Measurements from ENCODE around the gene NOTCH4. TPM values are rescaled to one million over a fixed set of nuclear protein-coding genes. Genes with fewer than 3 reads are reported as not detected.
"Not testable (repeated sequence)": the region's sequence is repeated elsewhere in the genome, so short reads cannot be mapped to it uniquely, and the experiment has no call there.

NOTCH4 gene
- total RNA-seq, 1 experiment from 2014 or later = 4.9 TPM

- Histone ChIP-seq H3K9me3 (replicated peaks) (no peaks in the 10 kb centered on the region), H3K4me1 (no peaks in the 10 kb centered on the region), H3K36me3 (no peaks in the 10 kb centered on the region), H3K27ac (no peak overlapping the region), H3K4me3 (no peak overlapping the region), H3K27me3 (no peaks in the 10 kb centered on the region)
- no peak for DNase-seq
These were observed 15.6 kb upstream of the NOTCH4 start for GRCh38 chr6:32239462-32239861.

- H3K4me3 ChIP-seq = no peak overlapping the region
- H3K27me3 ChIP-seq = no peaks in the 10 kb centered on the region
- DNase-seq = peak; percentile 23 to 43
- no peaks in the 10 kb centered on the region for H3K4me1 ChIP-seq
- H3K9me3 ChIP-seq (replicated peaks) = no peaks in the 10 kb centered on the region
- H3K27ac ChIP-seq = no peak overlapping the region
- H3K36me3 ChIP-seq = no peaks in the 10 kb centered on the region
These were observed 11.1 kb upstream of the NOTCH4 start for GRCh38 chr6:32234934-32235333.

DNA sequence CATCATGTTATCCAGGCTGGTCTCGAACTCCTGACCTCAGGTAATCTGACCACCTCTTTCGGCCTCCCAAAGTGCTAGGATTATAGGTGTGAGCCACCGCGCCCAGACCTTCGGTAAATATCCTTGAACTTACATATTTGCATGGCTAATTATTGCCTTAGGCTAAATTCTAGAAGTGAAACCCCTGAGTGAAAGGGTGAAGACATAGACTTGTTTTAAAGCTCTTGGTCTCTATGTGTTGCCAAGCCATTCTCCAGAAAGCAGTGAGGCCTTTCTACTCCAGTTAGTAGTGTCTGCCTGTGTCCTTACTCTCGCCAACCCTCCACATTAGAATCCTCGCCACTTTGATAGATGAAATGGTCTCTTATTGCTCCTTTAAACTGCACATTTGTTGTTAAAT, 2.6 kb upstream of the NOTCH4 start:
- H3K27ac ChIP-seq = no peak overlapping the region
- H3K27me3 ChIP-seq = no peaks in the 10 kb centered on the region; the same call in 1 of the 2 replicates
- H3K4me1 ChIP-seq = no peaks in the 10 kb centered on the region
- no peaks in the 10 kb centered on the region for H3K36me3 ChIP-seq
- no peak for DNase-seq
- H3K4me3 ChIP-seq = no peak overlapping the region
- H3K9me3 ChIP-seq (replicated peaks) = no peaks in the 10 kb centered on the region

DNA sequence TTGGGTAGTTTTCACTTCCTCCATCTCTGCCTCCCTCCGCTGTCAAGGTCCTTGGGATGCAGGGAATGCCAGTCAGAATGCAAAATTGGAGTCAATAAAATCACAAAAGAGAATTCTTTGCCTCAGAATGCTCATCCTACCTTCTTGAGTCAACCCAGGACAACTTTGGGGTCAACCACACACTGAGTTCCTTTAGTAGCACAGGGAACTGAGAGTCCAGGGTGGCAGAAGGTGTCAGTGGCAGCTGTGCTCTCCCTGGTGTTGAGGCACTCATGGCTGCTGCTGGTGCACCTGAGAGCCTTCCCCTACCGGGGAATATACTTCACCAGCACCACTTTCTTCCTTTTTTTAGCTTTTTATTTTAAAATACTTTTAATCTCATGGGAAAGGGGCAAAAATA, 829 bp upstream of the NOTCH4 start:
- Histone ChIP-seq H3K27ac (no peak overlapping the region), H3K36me3 (no peaks in the 10 kb centered on the region), H3K9me3 (replicated peaks) (no peaks in the 10 kb centered on the region), H3K4me1 (no peaks in the 10 kb centered on the region), H3K27me3 (no peaks in the 10 kb centered on the region; the same call in 1 of the 2 replicates), H3K4me3 (no peak overlapping the region)
- DNase-seq = no peak

- H3K4me1 ChIP-seq = no peaks in the 10 kb centered on the region
- no peaks in the 10 kb centered on the region for H3K9me3 ChIP-seq (replicated peaks)
- H3K4me3 ChIP-seq = no peak overlapping the region
- H3K36me3 ChIP-seq = no peaks in the 10 kb centered on the region
- no peak overlapping the region for H3K27ac ChIP-seq
- no peak for DNase-seq
- H3K27me3 ChIP-seq = peaks cover 5% of the 10 kb centered on the region
These were observed 1.3 kb downstream of the NOTCH4 start for GRCh38 chr6:32222333-32223230.

- H3K27ac ChIP-seq = no peak overlapping the region
- no peaks in the 10 kb centered on the region for H3K4me1 ChIP-seq
- peaks cover 5% of the 10 kb centered on the region for H3K27me3 ChIP-seq
- DNase-seq = no peak
- no peaks in the 10 kb centered on the region for H3K36me3 ChIP-seq
- no peak overlapping the region for H3K4me3 ChIP-seq
- H3K9me3 ChIP-seq (replicated peaks) = no peaks in the 10 kb centered on the region
These were observed 3.8 kb downstream of the NOTCH4 start for GRCh38 chr6:32220021-32220420.

- no peaks in the 10 kb centered on the region for H3K9me3 ChIP-seq (replicated peaks)
- H3K4me1 ChIP-seq = no peaks in the 10 kb centered on the region
These were observed 5.7 kb downstream of the NOTCH4 start for GRCh38 chr6:32218167-32218566.

DNA sequence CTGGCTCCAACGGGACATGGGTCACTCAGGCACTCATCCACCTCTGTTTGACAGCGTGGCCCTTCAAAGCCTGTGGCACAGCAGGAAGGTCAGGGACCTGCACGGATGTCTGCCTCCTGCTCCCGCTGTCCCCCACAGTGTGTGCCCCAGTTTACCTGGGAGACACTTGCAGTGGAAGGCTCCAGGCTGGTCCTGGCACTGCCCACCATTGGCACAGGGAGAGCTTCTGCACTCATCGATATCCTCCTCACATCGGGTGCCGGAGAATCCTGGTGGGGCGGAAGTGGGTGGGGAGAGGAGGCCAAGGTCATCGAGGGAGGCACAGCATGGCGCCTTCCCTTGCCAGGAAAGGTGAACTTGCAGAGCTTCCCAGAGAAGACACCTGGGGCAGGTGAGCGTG, 6.9 kb downstream of the NOTCH4 start:
- no peak overlapping the region for H3K4me3 ChIP-seq

More at GRCh38 chr6:32218167-32218566, 5.7 kb downstream of the NOTCH4 start:
- Histone ChIP-seq H3K4me3 (no peak overlapping the region), H3K27ac (no peak overlapping the region), H3K36me3 (no peaks in the 10 kb centered on the region), H3K27me3 (peaks cover 5% of the 10 kb centered on the region; the same call in 1 of the 2 replicates)
- DNase-seq = no peak

GRCh38 chr6:32216285-32216684, 7.6 kb downstream of the NOTCH4 start:
- Histone ChIP-seq H3K27ac (no peak overlapping the region), H3K4me3 (no peak overlapping the region), H3K4me1 (no peaks in the 10 kb centered on the region), H3K36me3 (no peaks in the 10 kb centered on the region), H3K9me3 (replicated peaks) (no peaks in the 10 kb centered on the region), H3K27me3 (peaks cover 5% of the 10 kb centered on the region; the same call in 1 of the 2 replicates)
- DNase-seq = no peak

More for the DNA sequence above, 6.9 kb downstream of the NOTCH4 start:
- Histone ChIP-seq H3K27me3 (peaks cover 5% of the 10 kb centered on the region; the same call in 1 of the 2 replicates), H3K36me3 (no peaks in the 10 kb centered on the region), H3K27ac (no peak overlapping the region), H3K4me1 (no peaks in the 10 kb centered on the region), H3K9me3 (replicated peaks) (no peaks in the 10 kb centered on the region)
- DNase-seq = no peak

GRCh38 chr6:32215617-32216016, 8.2 kb downstream of the NOTCH4 start:
- DNase-seq = no peak

DNA sequence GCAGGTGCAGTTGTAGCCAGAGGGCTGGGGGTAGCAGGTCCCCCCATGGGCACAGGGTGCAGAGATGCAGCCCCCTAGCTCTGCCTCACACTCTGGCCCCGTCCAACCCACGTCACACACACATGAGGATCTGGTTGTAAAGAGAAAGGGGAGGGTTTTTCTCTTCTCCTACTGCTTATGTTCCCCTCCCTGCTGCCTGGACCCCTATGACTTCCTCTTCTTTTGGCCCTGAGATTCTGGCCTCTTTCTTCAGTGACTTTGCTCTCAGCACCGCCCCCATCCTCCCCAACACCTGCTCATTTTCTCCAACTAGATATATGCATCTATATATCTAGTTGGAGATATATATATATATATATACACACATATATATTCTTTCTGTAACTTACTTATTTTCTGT, 9.7 kb downstream of the NOTCH4 start:
- no peaks in the 10 kb centered on the region for H3K4me1 ChIP-seq
- DNase-seq = no peak
- H3K4me3 ChIP-seq = no peak overlapping the region
- no peak overlapping the region for H3K27ac ChIP-seq
- no peaks in the 10 kb centered on the region for H3K9me3 ChIP-seq (replicated peaks)
- peaks cover 5% of the 10 kb centered on the region; the same call in 1 of the 2 replicates for H3K27me3 ChIP-seq
- no peaks in the 10 kb centered on the region for H3K36me3 ChIP-seq

More at GRCh38 chr6:32215617-32216016, 8.2 kb downstream of the NOTCH4 start:
- peaks cover 5% of the 10 kb centered on the region; the same call in 1 of the 2 replicates for H3K27me3 ChIP-seq
- H3K4me1 ChIP-seq = no peaks in the 10 kb centered on the region
- H3K4me3 ChIP-seq = no peak overlapping the region
- no peaks in the 10 kb centered on the region for H3K36me3 ChIP-seq
- H3K9me3 ChIP-seq (replicated peaks) = no peaks in the 10 kb centered on the region
- H3K27ac ChIP-seq = no peak overlapping the region

GRCh38 chr6:32213649-32214048, 10.2 kb downstream of the NOTCH4 start:
- Histone ChIP-seq H3K9me3 (replicated peaks) (no peaks in the 10 kb centered on the region), H3K4me1 (no peaks in the 10 kb centered on the region), H3K27me3 (peaks cover 5% of the 10 kb centered on the region; the same call in 1 of the 2 replicates), H3K4me3 (no peak overlapping the region), H3K27ac (no peak overlapping the region), H3K36me3 (no peaks in the 10 kb centered on the region)
- DNase-seq = no peak

DNA sequence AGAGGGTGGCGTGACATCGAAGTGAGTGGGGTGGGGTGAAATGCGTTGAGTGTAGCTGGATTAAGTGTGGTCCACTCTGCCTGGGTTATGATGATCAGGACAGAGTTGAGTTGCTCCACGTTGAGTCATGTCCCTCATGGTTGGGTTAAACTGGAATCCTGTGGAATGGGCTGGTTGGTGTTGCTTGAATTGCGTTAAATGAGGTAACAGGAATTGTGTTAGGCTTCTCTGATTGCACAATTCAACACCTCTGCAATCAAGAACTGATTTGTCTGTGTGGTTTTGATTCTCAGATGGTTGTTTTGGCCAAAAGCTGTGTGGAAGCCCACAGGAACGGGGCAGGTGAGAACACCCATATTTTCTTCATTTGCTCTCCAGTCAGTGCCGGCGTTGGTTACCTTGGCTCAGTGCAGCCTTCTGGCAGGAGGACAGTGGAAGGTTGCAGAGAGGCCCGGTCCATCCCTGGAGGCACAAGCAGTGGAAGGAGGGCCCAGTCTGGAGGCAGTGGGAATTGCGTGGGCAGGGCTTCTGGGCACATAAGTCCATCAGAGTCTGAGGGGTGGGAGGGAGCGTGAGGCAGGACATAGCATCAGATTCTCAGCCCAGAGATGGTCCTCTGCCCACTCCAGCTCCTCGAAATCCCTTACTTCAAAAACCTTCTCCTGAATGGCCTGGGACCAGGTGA, 11.6 kb downstream of the NOTCH4 start:
- Histone ChIP-seq H3K27me3 (no peaks in the 10 kb centered on the region), H3K9me3 (replicated peaks) (no peaks in the 10 kb centered on the region), H3K36me3 (no peaks in the 10 kb centered on the region), H3K27ac (no peak overlapping the region), H3K4me1 (no peaks in the 10 kb centered on the region), H3K4me3 (no peak overlapping the region)
- DNase-seq = no peak

- H3K9me3 ChIP-seq (replicated peaks); H3K4me3 ChIP-seq; H3K4me1 ChIP-seq; H3K27ac ChIP-seq; H3K27me3 ChIP-seq; DNase-seq; H3K36me3 ChIP-seq: not testable (repeated sequence)
These were observed 12.4 kb downstream of the NOTCH4 start for GRCh38 chr6:32211432-32211831.

- no peak for DNase-seq
- no peak overlapping the region for H3K4me3 ChIP-seq
- H3K9me3 ChIP-seq (replicated peaks) = no peaks in the 10 kb centered on the region
- no peaks in the 10 kb centered on the region for H3K27me3 ChIP-seq
- H3K36me3 ChIP-seq = no peaks in the 10 kb centered on the region
- H3K27ac ChIP-seq = no peak overlapping the region
- no peaks in the 10 kb centered on the region for H3K4me1 ChIP-seq
These were observed 13.7 kb downstream of the NOTCH4 start for GRCh38 chr6:32210191-32210601.

Data from SJCRH30 (cell line).